ENCODE results near the gene HIVEP3.

HIVEP3 gene

GRCh38 chr1:41463516-41463915, 455.2 kb downstream of the HIVEP3 start:
- H3K36me3 ChIP-seq (ENCODE audit: control insufficient read depth in 2 of 2, insufficient read depth in 1 of 2, low read length in 2 of 2): no peaks in the 10 kb centered on the region
- H3K27ac ChIP-seq (ENCODE audit: extremely low read depth, low read depth, low read length): no peak overlapping the region
- TF ChIP-seq ZNF175 (tag by site-specific recombination; IDR thresholded peaks at IDR 0.05): no peak
- no peak for TF ChIP-seq ZNF654 (tag by site-specific recombination; IDR thresholded peaks at IDR 0.05; ENCODE audit: low read depth)
- TF ChIP-seq KLF16 (tag by site-specific recombination; IDR thresholded peaks at IDR 0.05): no peak
- TF ChIP-seq ZNF645 (tag by site-specific recombination; IDR thresholded peaks at IDR 0.05): no peak
- no peak for TF ChIP-seq GLIS1 (tag by site-specific recombination; IDR thresholded peaks at IDR 0.05)
- TF ChIP-seq ZNF114 (tag by site-specific recombination; IDR thresholded peaks at IDR 0.05): no peak
- TF ChIP-seq ZBTB7A (tag by site-specific recombination; IDR thresholded peaks at IDR 0.05; ENCODE audit: low read depth): no peak
- H3K9me3 ChIP-seq (ENCODE audit: control insufficient read depth, insufficient read depth, low read depth, low read length): no peaks in the 10 kb centered on the region
- ChIA-PET CTCF (interaction anchor here (0.8 to 1.7 kb wide), 3 partner anchors 29 to 33 kb away, joined by 3 to 5 read pairs (median 4); no protein-coding TSS in a partner anchor), POLR2A (no interaction called here)
- no peaks in the 10 kb centered on the region for H3K4me1 ChIP-seq (ENCODE audit: control insufficient read depth, insufficient read depth, low read length)
- H3K4me3 ChIP-seq (ENCODE audit: low read depth, low read length): no peak overlapping the region

DNA sequence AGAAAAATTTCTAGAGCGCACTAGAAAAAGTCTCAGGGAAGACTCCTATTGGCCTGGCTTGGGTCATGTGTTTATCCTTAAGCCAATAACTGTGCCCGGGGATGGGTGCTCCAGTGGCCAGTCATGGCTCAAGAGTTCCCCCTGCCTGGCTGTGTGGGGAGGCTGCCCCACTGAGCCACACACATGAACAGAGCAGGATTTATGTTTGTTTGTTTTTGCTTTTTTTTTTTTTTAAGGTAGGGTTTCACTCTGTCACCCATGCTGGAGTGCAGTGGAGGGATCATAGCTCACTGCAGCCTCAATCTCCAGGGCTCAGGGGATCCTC, 456.1 kb downstream of the HIVEP3 start:
- no peak overlapping the region for H3K4me3 ChIP-seq (ENCODE audit: low read depth, low read length)
- POLR2A ChIA-PET: no interaction called here
- CTCF ChIA-PET: interaction anchor here (0.6 to 0.8 kb wide), 3 partner anchors 30 to 485 kb away, joined by 3 to 5 read pairs (median 4); no protein-coding TSS in a partner anchor
- TF ChIP-seq ZNF18 (tag by site-specific recombination; IDR thresholded peaks at IDR 0.05) (no peak), ZFP37 (tag by site-specific recombination; IDR thresholded peaks at IDR 0.05) (no peak), ZFHX2 (tag by site-specific recombination; conservative IDR thresholded peaks at IDR 0.05) (no peak), OSR2 (tag by site-specific recombination; IDR thresholded peaks at IDR 0.05) (no peak), OVOL3 (tag by site-specific recombination; IDR thresholded peaks at IDR 0.05) (no peak), ZNF561 (tag by site-specific recombination; IDR thresholded peaks at IDR 0.05; ENCODE audit: borderline replicate concordance) (no peak), SETDB1 (IDR thresholded peaks at IDR 0.05; ENCODE audit: insufficient read length, low read length) (peak; percentile 27), GLIS1 (tag by site-specific recombination; IDR thresholded peaks at IDR 0.05) (peak; percentile 39; the same call in 1 of the 2 replicates)
- no peak overlapping the region for H3K27ac ChIP-seq (ENCODE audit: extremely low read depth, low read depth, low read length)
- H3K9me3 ChIP-seq (ENCODE audit: control insufficient read depth, insufficient read depth, low read depth, low read length): no peaks in the 10 kb centered on the region
- no peaks in the 10 kb centered on the region for H3K36me3 ChIP-seq (ENCODE audit: control insufficient read depth in 2 of 2, insufficient read depth in 1 of 2, low read length in 2 of 2)
- H3K4me1 ChIP-seq (ENCODE audit: control insufficient read depth, insufficient read depth, low read length): no peaks in the 10 kb centered on the region

DNA sequence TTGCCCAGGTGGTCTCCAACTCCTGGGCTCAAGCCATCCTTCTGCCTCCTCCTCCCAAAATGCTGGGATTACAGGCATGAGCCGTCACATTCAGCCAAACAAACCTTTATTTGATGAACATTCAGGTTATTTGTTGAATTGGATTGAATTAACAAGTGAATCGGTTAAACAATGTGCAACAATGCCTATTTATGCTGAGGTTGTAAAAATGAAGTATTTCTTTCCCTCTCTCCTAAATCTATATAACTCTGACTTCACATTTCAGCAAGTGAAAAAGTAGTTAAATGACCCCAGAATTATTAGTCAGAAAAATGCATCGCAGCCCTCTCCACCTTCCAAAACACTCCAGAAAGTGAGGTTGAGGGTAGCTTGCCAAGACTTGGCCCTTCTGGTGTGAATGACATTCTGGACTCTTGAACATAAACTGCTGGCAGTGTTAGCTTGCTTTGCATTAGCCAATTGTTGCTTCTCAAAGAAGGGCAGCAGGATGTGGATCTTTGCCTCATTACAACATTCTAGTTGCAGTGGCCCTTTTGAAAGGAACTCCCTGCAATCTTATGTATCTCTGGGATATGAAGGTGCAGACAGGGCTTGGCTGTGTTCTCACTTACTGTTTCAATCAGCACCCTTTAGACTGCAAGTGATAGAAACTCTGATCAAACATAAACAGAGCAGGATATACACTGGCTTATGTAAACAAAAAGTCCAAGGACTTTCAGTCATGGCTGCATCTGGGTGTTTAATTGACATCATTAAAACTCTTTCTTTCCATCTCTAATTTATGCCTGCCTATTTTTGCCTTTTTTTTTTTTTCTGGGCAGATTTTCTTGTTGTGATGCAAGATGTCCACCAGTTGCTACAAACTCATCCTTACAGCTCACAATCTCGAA, 456.7 kb downstream of the HIVEP3 start:
- no peak overlapping the region for H3K4me3 ChIP-seq (ENCODE audit: low read depth, low read length)
- no peak overlapping the region for H3K27ac ChIP-seq (ENCODE audit: extremely low read depth, low read depth, low read length)
- no peaks in the 10 kb centered on the region for H3K4me1 ChIP-seq (ENCODE audit: control insufficient read depth, insufficient read depth, low read length)
- H3K36me3 ChIP-seq (ENCODE audit: control insufficient read depth in 2 of 2, insufficient read depth in 1 of 2, low read length in 2 of 2): no peaks in the 10 kb centered on the region
- POLR2A ChIA-PET: no interaction called here
- TF ChIP-seq ZFP3 (tag by site-specific recombination; IDR thresholded peaks at IDR 0.05; ENCODE audit: low read depth) (no peak), PRDM6 (tag by site-specific recombination; IDR thresholded peaks at IDR 0.05) (peak; percentile 70), EGR2 (tag by site-specific recombination; IDR thresholded peaks at IDR 0.05; ENCODE audit: low read depth) (no peak), SCRT2 (tag by site-specific recombination; IDR thresholded peaks at IDR 0.05) (peak; percentile 70), KLF1 (tag by site-specific recombination; IDR thresholded peaks at IDR 0.05) (no peak), ZNF571 (tag by site-specific recombination; IDR thresholded peaks at IDR 0.05) (no peak)
- TF ChIP-seq, protein P1, sequence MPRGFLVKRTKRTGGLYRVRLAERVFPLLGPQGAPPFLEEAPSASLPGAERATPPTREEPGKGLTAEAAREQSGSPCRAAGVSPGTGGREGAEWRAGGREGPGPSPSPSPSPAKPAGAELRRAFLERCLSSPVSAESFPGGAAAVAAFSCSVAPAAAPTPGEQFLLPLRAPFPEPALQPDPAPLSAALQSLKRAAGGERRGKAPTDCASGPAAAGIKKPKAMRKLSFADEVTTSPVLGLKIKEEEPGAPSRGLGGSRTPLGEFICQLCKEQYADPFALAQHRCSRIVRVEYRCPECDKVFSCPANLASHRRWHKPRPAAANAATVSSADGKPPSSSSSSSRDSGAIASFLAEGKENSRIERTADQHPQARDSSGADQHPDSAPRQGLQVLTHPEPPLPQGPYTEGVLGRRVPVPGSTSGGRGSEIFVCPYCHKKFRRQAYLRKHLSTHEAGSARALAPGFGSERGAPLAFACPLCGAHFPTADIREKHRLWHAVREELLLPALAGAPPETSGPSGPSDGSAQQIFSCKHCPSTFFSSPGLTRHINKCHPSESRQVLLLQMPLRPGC (tag by site-specific recombination; IDR thresholded peaks at IDR 0.05): no peak
- H3K9me3 ChIP-seq (ENCODE audit: control insufficient read depth, insufficient read depth, low read depth, low read length): no peaks in the 10 kb centered on the region
- CTCF ChIA-PET: interaction anchor here (0.6 to 1.0 kb wide), 4 partner anchors 14 to 485 kb away, joined by 3 to 6 read pairs (median 4); no protein-coding TSS in a partner anchor

All from HEK293 (cell line).